ENCODE results near the gene CIB4.

The CIB4 gene

GRCh38 chr2:26674002-26674751 lies 33.0 kb upstream of the CIB4 start:
- in situ Hi-C loops (cut with MboI; ENCODE audit: low pct_unique_long_range_greater_than_20kb, low sequenced_read_pairs, unreplicated experiment): no loop called here
- no peak for TF ChIP-seq CTCF (IDR thresholded peaks at IDR 0.05; ENCODE audit: extremely low read depth, insufficient read depth, missing control alignments)
- DNase-seq (ENCODE audit: low spot score): no peak

- no peak for DNase-seq (ENCODE audit: low spot score)
- no peak for TF ChIP-seq CTCF (IDR thresholded peaks at IDR 0.05; ENCODE audit: extremely low read depth, insufficient read depth, missing control alignments)
- in situ Hi-C loops (cut with MboI; ENCODE audit: low pct_unique_long_range_greater_than_20kb, low sequenced_read_pairs, unreplicated experiment): no loop called here
Measured at GRCh38 chr2:26672818-26673393, 31.7 kb upstream of the CIB4 start.

GRCh38 chr2:26672112-26672817 lies 31.1 kb upstream of the CIB4 start:
- in situ Hi-C loops (cut with MboI; ENCODE audit: low pct_unique_long_range_greater_than_20kb, low sequenced_read_pairs, unreplicated experiment): no loop called here
- TF ChIP-seq CTCF (IDR thresholded peaks at IDR 0.05; ENCODE audit: extremely low read depth, insufficient read depth, missing control alignments): no peak
- no peak for DNase-seq (ENCODE audit: low spot score)

GRCh38 chr2:26671691-26672090 lies 30.5 kb upstream of the CIB4 start:
- in situ Hi-C loops (cut with MboI; ENCODE audit: low pct_unique_long_range_greater_than_20kb, low sequenced_read_pairs, unreplicated experiment): no loop called here
- DNase-seq (ENCODE audit: low spot score): no peak
- TF ChIP-seq CTCF (IDR thresholded peaks at IDR 0.05; ENCODE audit: extremely low read depth, insufficient read depth, missing control alignments): no peak

GRCh38 chr2:26670931-26671460 lies 29.8 kb upstream of the CIB4 start:
- in situ Hi-C loops (cut with MboI; ENCODE audit: low pct_unique_long_range_greater_than_20kb, low sequenced_read_pairs, unreplicated experiment): no loop called here
- TF ChIP-seq CTCF (IDR thresholded peaks at IDR 0.05; ENCODE audit: extremely low read depth, insufficient read depth, missing control alignments): no peak
- DNase-seq (ENCODE audit: low spot score): no peak

- DNase-seq (ENCODE audit: low spot score): no peak
- no peak for TF ChIP-seq CTCF (IDR thresholded peaks at IDR 0.05; ENCODE audit: extremely low read depth, insufficient read depth, missing control alignments)
- in situ Hi-C loops (cut with MboI; ENCODE audit: low pct_unique_long_range_greater_than_20kb, low sequenced_read_pairs, unreplicated experiment): no loop called here
Measured at GRCh38 chr2:26670171-26670570, 29.0 kb upstream of the CIB4 start.
